Endothelial cell of umbilical vein (primary cell): Measurements from ENCODE around the gene NOL6. TPM values are rescaled to one million over a fixed set of nuclear protein-coding genes. Genes with fewer than 3 reads are reported as not detected.

Experiments
- BruUV-seq: library from RNA; stranded (reverse); fragments of 400-500 nt; replicated peaks from 2 replicates; lab custom pipeline; 2021; lab: Mats Ljungman, UMichigan
- CTCF ChIA-PET: fragments of 300-600, 350-600 bp; sonication (Branson Sonifier 250); formaldehyde crosslinking; loops from one replicate; lab custom pipeline; 2021; ENCODE audit warnings: antibody characterized with exemption, inconsistent platforms; lab: Charles Lee
- POLR2A ChIA-PET: fragments of 300-600, 350-600 bp; sonication (Branson Sonifier 250); formaldehyde crosslinking; loops from one replicate; lab custom pipeline; 2021; ENCODE audit warnings: antibody characterized with exemption, inconsistent platforms; lab: Charles Lee
- DNase-seq: peaks from one replicate; pipeline ENCODE4 v3.0.0-alpha.2; 2011; ENCODE audit warnings: low read depth, low spot score
- FAIRE-seq: peaks from 2 replicates; lab custom pipeline; 2011; peaks lifted over from hg19 to GRCh38; lab: Jason Lieb, UNC
- H2AFZ ChIP-seq: 2 replicates; pipeline ENCODE4 v1.6.0; 2012; ENCODE audit warnings: low read depth, low read length, control low read depth, inconsistent platforms
- H3K27ac ChIP-seq: 2 replicates; pipeline ENCODE4 v1.5.1; 2011; ENCODE audit warnings: low read depth, mild to moderate bottlenecking, control low read depth, low read length, moderate library complexity; ENCODE audit not compliant: insufficient read depth
- H3K27me3 ChIP-seq, 2 experiments: 2 replicates each; pipeline versions ENCODE4 v1.6.0 to v1.6.1; 2011; ENCODE audit warnings: low read length in 2 of 2, mixed read lengths in 1 of 2; ENCODE audit not compliant: control insufficient read depth in 2 of 2, insufficient read depth in 2 of 2
- H3K36me3 ChIP-seq, 2 experiments: 2 replicates in 1 of 2; 3 replicates in 1 of 2; pipeline ENCODE4 v1.5.1; 2011; ENCODE audit warnings: low read length in 2 of 2, mild to moderate bottlenecking in 1 of 2, moderate library complexity in 1 of 2; ENCODE audit not compliant: control insufficient read depth in 2 of 2, insufficient read depth in 2 of 2; ENCODE audit errors: extremely low read depth in 1 of 2
- H3K4me1 ChIP-seq: 3 replicates; pipeline ENCODE4 v1.5.1; 2011; ENCODE audit warnings: mild to moderate bottlenecking, low read length; ENCODE audit not compliant: control insufficient read depth, insufficient read depth; ENCODE audit errors: extremely low read depth
- H3K4me2 ChIP-seq: 2 replicates; pipeline ENCODE4 v1.6.1; 2011; ENCODE audit warnings: low read length, control low read depth, mixed read lengths; ENCODE audit not compliant: insufficient read depth
- H3K4me3 ChIP-seq, 3 experiments: fragments of 200-600 bp in 1 of 3; sonication (generic), shearing (Covaris generic) in 1 of 3; replicated peaks in 1 of 3; 2 replicates each; pipeline ENCODE4 v1.5.1; 2011 to 2016; ENCODE audit warnings: control low read depth in 3 of 3, low read length in 3 of 3, mild to moderate bottlenecking in 2 of 3, inconsistent platforms in 1 of 3, low read depth in 1 of 3, moderate library complexity in 1 of 3; ENCODE audit not compliant: insufficient read depth in 1 of 3
- H3K79me2 ChIP-seq: 2 replicates; pipeline ENCODE4 v1.6.0; 2012; ENCODE audit warnings: low read length, inconsistent platforms; ENCODE audit not compliant: control insufficient read depth, insufficient read depth
- H3K9ac ChIP-seq: replicated peaks from 2 replicates; pipeline ENCODE3; 2011; ENCODE audit warnings: low read length, control low read depth; ENCODE audit not compliant: insufficient read depth; ENCODE audit errors: extremely low read depth
- H3K9me1 ChIP-seq: replicated peaks from 3 replicates; pipeline ENCODE4 v1.6.0; 2011; ENCODE audit warnings: mild to moderate bottlenecking, low read length; ENCODE audit not compliant: control insufficient read depth, insufficient read depth; ENCODE audit errors: extremely low read depth
- H3K9me3 ChIP-seq: replicated peaks from 2 replicates; pipeline ENCODE4 v1.5.1; 2012; ENCODE audit warnings: low read length, inconsistent platforms; ENCODE audit not compliant: control insufficient read depth, insufficient read depth
- H4K20me1 ChIP-seq: replicated peaks from 2 replicates; pipeline ENCODE3; 2011; ENCODE audit warnings: mild to moderate bottlenecking, low read length; ENCODE audit not compliant: control insufficient read depth, insufficient read depth; ENCODE audit errors: extremely low read depth
- CTCF ChIP-seq, 2 donors: IDR thresholded peaks; 1 replicate in 1 of 2; 2 replicates in 1 of 2; pipeline ENCODE4 v1.5.1; 2011; ENCODE audit warnings: low read length in 2 of 2, mild to moderate bottlenecking in 2 of 2, moderate library complexity in 2 of 2, control low read depth in 1 of 2, inconsistent platforms in 1 of 2, low read depth in 1 of 2; ENCODE audit not compliant: insufficient read depth in 1 of 2; ENCODE audit errors: extremely low read depth in 1 of 2
- EZH2 ChIP-seq: IDR thresholded peaks from 2 replicates; pipeline ENCODE4 v1.6.1; 2012; ENCODE audit warnings: borderline replicate concordance, low read depth, mild to moderate bottlenecking, moderate library complexity, low read length, inconsistent platforms; ENCODE audit not compliant: severe bottlenecking
- FOS ChIP-seq: IDR thresholded peaks from 2 replicates; pipeline ENCODE4 v1.6.1; 2011; ENCODE audit warnings: mild to moderate bottlenecking, low read length, moderate library complexity, borderline replicate concordance; ENCODE audit not compliant: insufficient read depth
- GATA2 ChIP-seq: IDR thresholded peaks from 2 replicates; pipeline ENCODE4 v1.7.0; 2011; ENCODE audit warnings: low read depth, mild to moderate bottlenecking, moderate library complexity, mixed read lengths, low read length; ENCODE audit not compliant: insufficient read length, insufficient read depth
- JUN ChIP-seq: IDR thresholded peaks from 2 replicates; pipeline ENCODE4 v1.6.1; 2011; ENCODE audit warnings: borderline replicate concordance, low read depth; ENCODE audit not compliant: insufficient read length, insufficient read depth
- MAX ChIP-seq: IDR thresholded peaks from 2 replicates; pipeline ENCODE4 v1.6.1; 2011; ENCODE audit not compliant: insufficient read depth, insufficient read length
- MYC ChIP-seq: IDR thresholded peaks from one replicate; pipeline ENCODE4 v1.6.1; 2011; ENCODE audit warnings: mild to moderate bottlenecking, low read depth, low read length
- POLR2A ChIP-seq: IDR thresholded peaks from 2 replicates; pipeline ENCODE4 v1.6.1; 2012; ENCODE audit warnings: low read depth, mild to moderate bottlenecking, control low read depth, low read length
- POLR2AphosphoS5 ChIP-seq: IDR thresholded peaks from 2 replicates; pipeline ENCODE4 v1.6.1; 2012; ENCODE audit warnings: low read depth, mild to moderate bottlenecking, control low read depth, low read length, moderate library complexity; ENCODE audit not compliant: insufficient read depth
- dilution Hi-C: fragments of 300-500 bp; cut with MboI; formaldehyde crosslinking; loops from one replicate; pipeline ENCODE4 v1.15.0; 2019; ENCODE audit warnings: low sequenced_read_pairs; ENCODE audit not compliant: extremely low pct_ligation_motif_present
- intact Hi-C: fragments of 100-400 bp; cut with micrococcal nuclease; formaldehyde crosslinking; loops from one replicate; pipeline ENCODE4 v1.10.0; 2022
- polyA plus RNA-seq, 4 experiments: library from polyadenylated mRNA; depleted of rRNA in 3 of 4; stranded (reverse) in 3 of 4; unstranded in 1 of 4; fragments of >200 nt; gene quantifications; 2 replicates each; pipeline versions ENCODE4 v1.2.1 to v1.2.3, GENCODE V29; 2011 to 2012; ENCODE audit warnings: missing spikeins in 1 of 4
- total RNA-seq: library from RNA; stranded (reverse); gene quantifications from 2 replicates; pipeline ENCODE4 v1.2.3, GENCODE V29; 2021

Gene NOL6
- total and polyA plus RNA-seq, 2 donors (not counting 3 experiments of a cell fraction or from before 2014, with no cell fraction given) = 35.7 to 45.1 TPM

- FAIRE-seq (no peak), DNase-seq (no peak)
- intact Hi-C loops = loop anchor here (5.0 kb wide), 1 partner anchor 51 kb away; no protein-coding TSS in a partner anchor
- TF ChIP-seq POLR2A = no peak
- no peak for TF ChIP-seq CTCF (IDR thresholded peaks at IDR 0.05; ENCODE audit: extremely low read depth in 1 of 2, insufficient read depth in 1 of 2, low read depth in 1 of 2, low read length in 2 of 2)
- TF ChIP-seq EZH2 = no peak
- no peak for TF ChIP-seq JUN
- TF ChIP-seq FOS = no peak
- TF ChIP-seq GATA2 = no peak
- TF ChIP-seq POLR2AphosphoS5 = no peak
- TF ChIP-seq MAX = no peak
- TF ChIP-seq MYC = no peak
- dilution Hi-C loops = no loop called here
- CTCF ChIA-PET = interaction anchor here (1.7 to 2.0 kb wide), 2 partner anchors 17 to 61 kb away, joined by 5 to 14 read pairs; no protein-coding TSS in a partner anchor
- POLR2A ChIA-PET = no interaction called here
- no peaks in the 10 kb centered on the region for H3K36me3 ChIP-seq
- H3K79me2 ChIP-seq = no peaks in the 10 kb centered on the region
- H4K20me1 ChIP-seq = no peaks in the 10 kb centered on the region
- BruUV-seq = no TSS peak
- no peak overlapping the region for H3K9ac ChIP-seq
- no peak overlapping the region for H3K27ac ChIP-seq
- no peak overlapping the region for H2AFZ ChIP-seq
- peaks cover 3% of the 10 kb centered on the region for H3K4me1 ChIP-seq
- no peak overlapping the region for H3K4me2 ChIP-seq
- peaks cover 2 to 6% of the 10 kb centered on the region in 2 experiments for H3K27me3 ChIP-seq
- H3K4me3 ChIP-seq = no peak overlapping the region
- no peaks in the 10 kb centered on the region for H3K9me3 ChIP-seq
- H3K9me1 ChIP-seq = no peaks in the 10 kb centered on the region
Measured at GRCh38 chr9:33435821-33436277, 37.9 kb downstream of the NOL6 start.
